ENCODE measurements around the gene RB1.
A peak's percentile ranks its signal among the peaks of the same experiment; 100 is the strongest.

The RB1 gene

DNA sequence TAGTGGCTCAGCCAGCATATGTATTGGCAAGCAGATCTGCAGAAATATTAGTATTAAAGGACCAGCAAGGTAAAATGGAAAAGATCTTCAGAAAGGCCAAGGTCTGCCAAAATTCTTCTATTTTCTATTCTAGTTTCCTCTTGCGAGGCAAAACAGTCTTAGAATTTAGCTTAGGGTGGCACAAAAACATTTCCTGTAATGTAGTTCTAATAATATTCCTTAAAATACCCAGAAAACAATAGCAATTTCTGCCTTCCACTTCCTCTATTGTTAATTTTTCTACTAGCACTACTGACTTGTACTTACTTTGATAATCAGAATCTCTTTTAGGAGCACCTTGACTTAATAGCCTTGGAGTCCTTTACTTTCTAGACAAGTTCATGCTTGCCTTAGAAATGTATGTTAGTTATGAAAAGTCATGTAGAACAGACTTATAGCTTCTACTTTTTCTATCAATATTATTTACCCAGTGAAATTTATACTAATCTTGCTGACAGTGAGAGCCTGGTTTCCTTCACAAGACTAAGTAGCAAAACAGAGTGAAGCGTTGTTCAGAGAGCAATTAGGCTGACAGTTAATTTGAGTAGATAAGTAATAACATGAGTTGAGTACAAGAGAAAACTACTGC is 133.2 kb downstream of the RB1 start:
- TF ChIP-seq, protein P1, sequence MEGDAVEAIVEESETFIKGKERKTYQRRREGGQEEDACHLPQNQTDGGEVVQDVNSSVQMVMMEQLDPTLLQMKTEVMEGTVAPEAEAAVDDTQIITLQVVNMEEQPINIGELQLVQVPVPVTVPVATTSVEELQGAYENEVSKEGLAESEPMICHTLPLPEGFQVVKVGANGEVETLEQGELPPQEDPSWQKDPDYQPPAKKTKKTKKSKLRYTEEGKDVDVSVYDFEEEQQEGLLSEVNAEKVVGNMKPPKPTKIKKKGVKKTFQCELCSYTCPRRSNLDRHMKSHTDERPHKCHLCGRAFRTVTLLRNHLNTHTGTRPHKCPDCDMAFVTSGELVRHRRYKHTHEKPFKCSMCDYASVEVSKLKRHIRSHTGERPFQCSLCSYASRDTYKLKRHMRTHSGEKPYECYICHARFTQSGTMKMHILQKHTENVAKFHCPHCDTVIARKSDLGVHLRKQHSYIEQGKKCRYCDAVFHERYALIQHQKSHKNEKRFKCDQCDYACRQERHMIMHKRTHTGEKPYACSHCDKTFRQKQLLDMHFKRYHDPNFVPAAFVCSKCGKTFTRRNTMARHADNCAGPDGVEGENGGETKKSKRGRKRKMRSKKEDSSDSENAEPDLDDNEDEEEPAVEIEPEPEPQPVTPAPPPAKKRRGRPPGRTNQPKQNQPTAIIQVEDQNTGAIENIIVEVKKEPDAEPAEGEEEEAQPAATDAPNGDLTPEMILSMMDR (IDR thresholded peaks at IDR 0.05; ENCODE audit: low read depth, low read length): no peak
- no peak for DNase-seq (ENCODE audit: low read depth in 2 of 2)
- no peak overlapping the region for H3K4me3 ChIP-seq (replicated peaks in 1 of 2; ENCODE audit: low read depth in 2 of 2, low read length in 2 of 2)

- TF ChIP-seq, protein P1 (IDR thresholded peaks at IDR 0.05; ENCODE audit: low read depth, low read length): no peak
- H3K4me3 ChIP-seq (replicated peaks in 1 of 2; ENCODE audit: low read depth in 2 of 2, low read length in 2 of 2): no peak overlapping the region
- DNase-seq (ENCODE audit: low read depth in 2 of 2): peak; percentile 82 to 93
These were observed 133.8 kb downstream of the RB1 start for GRCh38 chr13:48437371-48437770.

- TF ChIP-seq, protein P1 (IDR thresholded peaks at IDR 0.05; ENCODE audit: low read depth, low read length): no peak
- DNase-seq (ENCODE audit: low read depth in 2 of 2): no peak
- no peak overlapping the region for H3K4me3 ChIP-seq (replicated peaks in 1 of 2; ENCODE audit: low read depth in 2 of 2, low read length in 2 of 2)
These were observed 140.1 kb downstream of the RB1 start for GRCh38 chr13:48443442-48444208.

GRCh38 chr13:48446464-48446863 is 142.9 kb downstream of the RB1 start:
- no peak overlapping the region for H3K4me3 ChIP-seq (replicated peaks in 1 of 2; ENCODE audit: low read depth in 2 of 2, low read length in 2 of 2)
- TF ChIP-seq, protein P1 (IDR thresholded peaks at IDR 0.05; ENCODE audit: low read depth, low read length): no peak
- DNase-seq (ENCODE audit: low read depth in 2 of 2): peak; percentile 71 to 85

DNA sequence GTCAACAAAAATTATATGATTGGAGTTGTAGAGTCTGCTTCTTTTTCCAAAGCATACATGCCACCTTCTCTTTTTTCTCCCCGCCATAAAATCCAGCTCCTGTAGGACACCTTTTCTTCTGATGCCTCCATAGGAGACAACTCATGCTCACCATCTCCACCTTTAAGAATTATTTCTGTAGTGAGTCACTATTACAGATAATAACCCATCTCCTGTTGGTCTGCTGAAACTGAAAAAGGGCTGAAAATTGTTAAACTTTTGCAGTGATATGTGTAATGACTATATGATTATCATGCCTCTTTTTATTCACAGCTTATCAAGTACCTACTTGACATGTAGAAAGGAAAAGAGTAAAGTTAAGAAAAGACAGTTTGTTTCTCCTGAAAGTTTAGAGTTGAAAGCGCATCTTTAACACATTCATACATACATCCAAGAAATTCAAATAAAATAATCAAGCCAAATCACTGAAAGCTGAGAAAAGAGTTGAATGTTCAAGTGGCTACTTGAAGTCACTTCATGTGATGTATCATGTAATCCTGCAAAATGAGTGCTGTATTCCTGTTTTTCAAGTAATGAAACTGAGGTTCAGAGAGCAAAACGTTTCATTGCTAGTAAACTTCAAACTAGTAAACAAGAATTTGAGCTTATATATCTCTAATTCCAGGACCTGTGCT is 144.9 kb downstream of the RB1 start:
- no peak for DNase-seq (ENCODE audit: low read depth in 2 of 2)
- TF ChIP-seq, protein P1 (IDR thresholded peaks at IDR 0.05; ENCODE audit: low read depth, low read length): no peak
- H3K4me3 ChIP-seq (replicated peaks in 1 of 2; ENCODE audit: low read depth in 2 of 2, low read length in 2 of 2): no peak overlapping the region

GRCh38 chr13:48448959-48449614 is 145.5 kb downstream of the RB1 start:
- no peak overlapping the region for H3K4me3 ChIP-seq (replicated peaks in 1 of 2; ENCODE audit: low read depth in 2 of 2, low read length in 2 of 2)
- DNase-seq (ENCODE audit: low read depth in 2 of 2): peak; percentile 83 to 89
- TF ChIP-seq, protein P1 (IDR thresholded peaks at IDR 0.05; ENCODE audit: low read depth, low read length): no peak
